OCI-LY7 (cell line): ENCODE data around the gene ZDHHC8. TPM values are rescaled to one million over a fixed set of nuclear protein-coding genes. Genes with fewer than 3 reads are reported as not detected.
A peak's percentile ranks its signal among the peaks of the same experiment; 100 is the strongest.

Source experiments
- BruUV-seq: library from RNA; stranded (reverse); fragments of 400-500 nt; replicated peaks from 2 replicates; lab custom pipeline; 2021; lab: Mats Ljungman, UMichigan
- CTCF ChIA-PET: fragments of 300-600 bp; sonication (Branson Sonifier 250); formaldehyde crosslinking; loops from one replicate; lab custom pipeline; 2022; ENCODE audit warnings: antibody characterized with exemption; ENCODE audit not compliant: unreplicated experiment; lab: Charles Lee
- POLR2A ChIA-PET: fragments of 300-600 bp; sonication (Branson Sonifier 250); formaldehyde crosslinking; loops from one replicate; lab custom pipeline; 2022; ENCODE audit warnings: antibody characterized with exemption; lab: Charles Lee
- DNase-seq: peaks from one replicate; pipeline ENCODE4 v3.0.0-alpha.2; 2015; ENCODE audit warnings: low spot score
- H2AFZ ChIP-seq: fragments of 200-600 bp; sonication (generic), shearing (Covaris generic); 2 replicates; pipeline ENCODE4 v1.6.1; 2014; ENCODE audit warnings: mild to moderate bottlenecking, antibody characterized with exemption, low read length, moderate library complexity
- H3K27ac ChIP-seq: fragments of 200-600 bp; sonication (generic); 2 replicates; pipeline ENCODE4 v1.5.1; 2014; ENCODE audit warnings: mixed run types, low read depth, mild to moderate bottlenecking, moderate library complexity, low read length, inconsistent platforms; ENCODE audit not compliant: poor library complexity, severe bottlenecking
- H3K36me3 ChIP-seq: fragments of 200-600 bp; sonication (generic); 2 replicates; pipeline ENCODE4 v1.6.1; 2014; ENCODE audit warnings: mild to moderate bottlenecking, antibody characterized with exemption, low read length, moderate library complexity, mixed read lengths; ENCODE audit not compliant: insufficient read depth
- H3K4me1 ChIP-seq: fragments of 200-600 bp; sonication (generic); 2 replicates; pipeline ENCODE4 v1.5.1; 2014; ENCODE audit warnings: mild to moderate bottlenecking, low read length; ENCODE audit not compliant: insufficient read depth, poor library complexity, severe bottlenecking
- H3K4me2 ChIP-seq: fragments of 200-600 bp; sonication (generic); 2 replicates; pipeline ENCODE4 v1.6.1; 2014; ENCODE audit warnings: mild to moderate bottlenecking, low read length
- H3K4me3 ChIP-seq: fragments of 200-600 bp; sonication (generic); 2 replicates; pipeline ENCODE4 v1.5.1; 2014; ENCODE audit warnings: mild to moderate bottlenecking, low read depth, low read length; ENCODE audit not compliant: poor library complexity, severe bottlenecking
- H3K79me2 ChIP-seq: fragments of 200-600 bp; sonication (generic); 2 replicates; pipeline ENCODE4 v1.6.1; 2016; ENCODE audit warnings: low read depth, mild to moderate bottlenecking, low read length, moderate library complexity, mixed read lengths; ENCODE audit not compliant: insufficient read depth
- H3K9me2 ChIP-seq: fragments of 200-600 bp; sonication (generic); 2 replicates; pipeline ENCODE4 v1.6.1; 2016; ENCODE audit warnings: mild to moderate bottlenecking, low read length, mixed read lengths; ENCODE audit not compliant: insufficient read depth
- H3K9me3 ChIP-seq: fragments of 200-600 bp; sonication (generic); 2 replicates; pipeline ENCODE4 v1.6.1; 2014; ENCODE audit warnings: mild to moderate bottlenecking, mixed run types, low read length, mixed read lengths
- H4K20me1 ChIP-seq: fragments of 200-600 bp; sonication (generic); 2 replicates; pipeline ENCODE4 v1.6.1; 2014; ENCODE audit warnings: mild to moderate bottlenecking, antibody characterized with exemption, low read length, moderate library complexity, mixed read lengths; ENCODE audit not compliant: insufficient read depth
- CTCF ChIP-seq: fragments of 200-600 bp; sonication (generic); conservative IDR thresholded peaks from 2 replicates; pipeline ENCODE4 v1.5.1; 2014; ENCODE audit warnings: mild to moderate bottlenecking, antibody characterized with exemption, low read length, moderate library complexity, mixed read lengths
- EZH2phosphoT487 ChIP-seq: fragments of 200-600 bp; sonication (generic); IDR thresholded peaks from 2 replicates; pipeline ENCODE4 v1.6.1; 2018; ENCODE audit warnings: low read depth, borderline replicate concordance, mild to moderate bottlenecking, mixed run types, antibody characterized with exemption, low read length, moderate library complexity, mixed read lengths
- intact Hi-C: fragments of 100-400 bp; cut with micrococcal nuclease; formaldehyde crosslinking; loops from one replicate; pipeline ENCODE4 v1.10.0; 2022; ENCODE audit not compliant: unreplicated experiment
- total RNA-seq, 2 experiments: library from RNA; depleted of rRNA in 1 of 2; stranded (reverse); fragments of >200 nt in 1 of 2; shearing (Covaris generic) in 1 of 2; gene quantifications; 2 replicates each; pipeline ENCODE4 v1.2.3, GENCODE V29; 2014 to 2022

The ZDHHC8 gene
- total RNA-seq, 2 experiments from 2014 or later: 2.3 to 16.7 TPM

GRCh38 chr22:20130731-20131596 is 640 bp upstream of the ZDHHC8 start:
- Histone ChIP-seq H3K27ac (no peak overlapping the region), H3K36me3 (peaks cover 29% of the 10 kb centered on the region), H2AFZ (no peak overlapping the region), H4K20me1 (peaks cover 4% of the 10 kb centered on the region; the same call in 1 of the 2 replicates), H3K4me1 (peaks cover 20% of the 10 kb centered on the region), H3K79me2 (no peaks in the 10 kb centered on the region), H3K9me2 (no peaks in the 10 kb centered on the region), H3K4me2 (peak overlapping the region; percentile 29; the same call in 1 of the 2 replicates), H3K9me3 (no peaks in the 10 kb centered on the region), H3K4me3 (peak overlapping the region; percentile 23)
- TF ChIP-seq EZH2phosphoT487: no peak; the same call in 1 of the 2 replicates
- TF ChIP-seq CTCF: no peak
- BruUV-seq: no TSS peak
- ChIA-PET POLR2A (no interaction called here), CTCF (no interaction called here)
- no peak for DNase-seq
- intact Hi-C loops: no loop called here

- ChIA-PET CTCF (no interaction called here), POLR2A (no interaction called here)
- Histone ChIP-seq H3K27ac (no peak overlapping the region), H3K9me3 (no peaks in the 10 kb centered on the region), H3K79me2 (no peaks in the 10 kb centered on the region), H2AFZ (no peak overlapping the region), H3K4me3 (no peak overlapping the region), H4K20me1 (peaks cover 4% of the 10 kb centered on the region; the same call in 1 of the 2 replicates), H3K4me2 (no peak overlapping the region), H3K4me1 (peaks cover 22% of the 10 kb centered on the region), H3K36me3 (peaks cover 18% of the 10 kb centered on the region), H3K9me2 (no peaks in the 10 kb centered on the region)
- DNase-seq: no peak
- intact Hi-C loops: no loop called here
- TF ChIP-seq CTCF (no peak), EZH2phosphoT487 (peak; percentile 74; the same call in 1 of the 2 replicates)
- no TSS peak for BruUV-seq
These were observed 468 bp downstream of the ZDHHC8 start for GRCh38 chr22:20131859-20132685.
